Testis (tissue), 2 donors: ENCODE results near the gene SULT1B1.

Source experiments
- POLR2A ChIP-seq: fragments of 450-650 bp; IDR thresholded peaks from one replicate; pipeline ENCODE4 v1.6.1; 2017; ENCODE audit warnings: antibody characterized with exemption, mild to moderate bottlenecking, moderate library complexity
- TF ChIP-seq, protein P1 (sequence below), 3 experiments: fragments of 450-650 bp in 2 of 3; fragments of 200-600 bp in 1 of 3; sonication (generic) in 1 of 3; IDR thresholded peaks; one replicate each; pipeline ENCODE4 v1.5.1; 2016 to 2019; ENCODE audit warnings: antibody characterized with exemption in 3 of 3, mild to moderate bottlenecking in 2 of 3, moderate library complexity in 1 of 3

DNA sequence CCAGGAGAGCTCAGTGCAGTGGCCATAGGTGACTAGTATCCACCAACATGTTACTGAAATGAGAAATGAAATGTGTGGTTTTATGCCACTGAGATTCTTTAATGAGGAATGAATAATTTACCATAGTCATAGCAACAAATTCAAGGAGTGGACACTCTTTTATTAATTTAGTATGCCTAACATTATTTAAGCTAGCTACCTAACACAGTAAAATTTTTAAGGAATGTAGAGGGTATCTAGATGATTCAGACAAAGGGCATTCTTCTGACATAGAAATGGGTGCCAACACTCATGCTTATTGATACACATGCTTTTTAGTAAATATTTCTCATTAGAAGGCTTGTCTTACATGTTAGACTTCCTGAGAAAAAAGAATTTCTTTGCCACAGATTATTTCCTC, 33.3 kb upstream of the SULT1B1 start:
- TF ChIP-seq POLR2A, result no peak
- TF ChIP-seq, protein P1, sequence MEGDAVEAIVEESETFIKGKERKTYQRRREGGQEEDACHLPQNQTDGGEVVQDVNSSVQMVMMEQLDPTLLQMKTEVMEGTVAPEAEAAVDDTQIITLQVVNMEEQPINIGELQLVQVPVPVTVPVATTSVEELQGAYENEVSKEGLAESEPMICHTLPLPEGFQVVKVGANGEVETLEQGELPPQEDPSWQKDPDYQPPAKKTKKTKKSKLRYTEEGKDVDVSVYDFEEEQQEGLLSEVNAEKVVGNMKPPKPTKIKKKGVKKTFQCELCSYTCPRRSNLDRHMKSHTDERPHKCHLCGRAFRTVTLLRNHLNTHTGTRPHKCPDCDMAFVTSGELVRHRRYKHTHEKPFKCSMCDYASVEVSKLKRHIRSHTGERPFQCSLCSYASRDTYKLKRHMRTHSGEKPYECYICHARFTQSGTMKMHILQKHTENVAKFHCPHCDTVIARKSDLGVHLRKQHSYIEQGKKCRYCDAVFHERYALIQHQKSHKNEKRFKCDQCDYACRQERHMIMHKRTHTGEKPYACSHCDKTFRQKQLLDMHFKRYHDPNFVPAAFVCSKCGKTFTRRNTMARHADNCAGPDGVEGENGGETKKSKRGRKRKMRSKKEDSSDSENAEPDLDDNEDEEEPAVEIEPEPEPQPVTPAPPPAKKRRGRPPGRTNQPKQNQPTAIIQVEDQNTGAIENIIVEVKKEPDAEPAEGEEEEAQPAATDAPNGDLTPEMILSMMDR (IDR thresholded peaks at IDR 0.05), result no peak
